Adrenal gland (tissue), 5 donors: ENCODE results near the gene CCL5.

Experiments used
- POLR2A ChIP-seq, 2 donors: fragments of 450-650 bp; IDR thresholded peaks; one replicate each; pipeline ENCODE4 v1.6.1; 2017; ENCODE audit warnings: antibody characterized with exemption in 2 of 2, mild to moderate bottlenecking in 2 of 2, moderate library complexity in 1 of 2
- TF ChIP-seq, protein P1 (sequence below), 6 experiments: fragments of 450-650 bp in 4 of 6; fragments of 200-600 bp in 2 of 6; sonication (generic) in 1 of 6; IDR thresholded peaks; 1 replicate in 5 of 6; 2 replicates in 1 of 6; pipeline versions ENCODE4 v1.5.1 to v1.8.0; 2016 to 2021; ENCODE audit warnings: antibody characterized with exemption in 6 of 6, mild to moderate bottlenecking in 2 of 6, moderate library complexity in 1 of 6
- donor health status: DM: no; HTN: no; CAD: no.

DNA sequence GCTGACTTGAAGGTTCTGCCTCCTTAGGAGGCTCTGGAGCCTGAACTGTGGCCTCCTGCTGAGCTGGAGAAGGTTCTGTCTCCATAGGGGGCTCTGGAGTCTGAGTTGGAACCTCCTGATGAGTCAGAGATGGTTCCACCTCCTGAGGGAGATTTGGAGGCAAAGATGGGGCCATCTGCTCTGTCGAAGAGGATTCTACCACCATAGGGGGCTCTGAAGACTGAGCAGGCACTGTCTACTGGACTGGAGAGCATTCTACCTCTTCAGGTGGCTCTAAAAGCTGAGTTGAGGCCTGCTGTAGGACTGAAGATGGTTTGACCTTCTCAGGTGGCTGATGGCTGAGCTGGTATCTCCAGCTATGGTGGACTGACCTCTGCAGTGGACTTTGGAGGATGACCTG lies 34.2 kb upstream of the CCL5 start:
- no peak for TF ChIP-seq POLR2A (IDR thresholded peaks at IDR 0.05)
- TF ChIP-seq, protein P1, sequence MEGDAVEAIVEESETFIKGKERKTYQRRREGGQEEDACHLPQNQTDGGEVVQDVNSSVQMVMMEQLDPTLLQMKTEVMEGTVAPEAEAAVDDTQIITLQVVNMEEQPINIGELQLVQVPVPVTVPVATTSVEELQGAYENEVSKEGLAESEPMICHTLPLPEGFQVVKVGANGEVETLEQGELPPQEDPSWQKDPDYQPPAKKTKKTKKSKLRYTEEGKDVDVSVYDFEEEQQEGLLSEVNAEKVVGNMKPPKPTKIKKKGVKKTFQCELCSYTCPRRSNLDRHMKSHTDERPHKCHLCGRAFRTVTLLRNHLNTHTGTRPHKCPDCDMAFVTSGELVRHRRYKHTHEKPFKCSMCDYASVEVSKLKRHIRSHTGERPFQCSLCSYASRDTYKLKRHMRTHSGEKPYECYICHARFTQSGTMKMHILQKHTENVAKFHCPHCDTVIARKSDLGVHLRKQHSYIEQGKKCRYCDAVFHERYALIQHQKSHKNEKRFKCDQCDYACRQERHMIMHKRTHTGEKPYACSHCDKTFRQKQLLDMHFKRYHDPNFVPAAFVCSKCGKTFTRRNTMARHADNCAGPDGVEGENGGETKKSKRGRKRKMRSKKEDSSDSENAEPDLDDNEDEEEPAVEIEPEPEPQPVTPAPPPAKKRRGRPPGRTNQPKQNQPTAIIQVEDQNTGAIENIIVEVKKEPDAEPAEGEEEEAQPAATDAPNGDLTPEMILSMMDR (IDR thresholded peaks at IDR 0.05): no peak
